HG02973 (cell line): ENCODE results near the gene CAB39L.

ENCODE experiments used
- ATAC-seq: cut with Tn5 transposase; IDR thresholded peaks from one replicate; pipeline ENCODE4 v1.9.1; 2021; ENCODE audit warnings: moderate library complexity; ENCODE audit not compliant: unreplicated experiment

Gene CAB39L

DNA sequence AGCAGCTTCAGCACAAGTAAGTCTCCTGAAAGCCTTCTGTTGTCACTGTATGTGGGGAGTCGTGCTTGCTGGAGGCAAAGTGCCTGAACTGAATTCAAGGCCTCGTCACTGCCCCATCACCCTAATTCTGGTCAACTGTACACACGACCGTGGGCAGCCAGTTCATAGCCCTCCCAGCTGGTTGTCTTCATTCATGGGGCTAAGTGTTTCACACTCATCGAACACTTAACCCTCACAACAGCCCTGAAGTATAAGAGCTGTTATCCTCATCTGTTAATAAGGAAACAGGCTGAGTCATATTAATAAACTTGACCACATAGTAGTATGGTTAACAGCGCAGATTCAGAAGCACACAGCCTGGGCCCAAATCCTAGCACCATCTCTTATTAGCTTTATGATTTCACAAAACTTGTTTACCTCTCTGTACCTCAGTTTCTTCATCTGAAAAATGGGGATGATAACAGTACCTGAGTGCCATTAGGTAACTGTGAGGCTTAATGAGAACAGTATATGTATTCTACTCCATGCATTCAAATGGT is 129.5 kb downstream of the CAB39L start:
- no peak for ATAC-seq

DNA sequence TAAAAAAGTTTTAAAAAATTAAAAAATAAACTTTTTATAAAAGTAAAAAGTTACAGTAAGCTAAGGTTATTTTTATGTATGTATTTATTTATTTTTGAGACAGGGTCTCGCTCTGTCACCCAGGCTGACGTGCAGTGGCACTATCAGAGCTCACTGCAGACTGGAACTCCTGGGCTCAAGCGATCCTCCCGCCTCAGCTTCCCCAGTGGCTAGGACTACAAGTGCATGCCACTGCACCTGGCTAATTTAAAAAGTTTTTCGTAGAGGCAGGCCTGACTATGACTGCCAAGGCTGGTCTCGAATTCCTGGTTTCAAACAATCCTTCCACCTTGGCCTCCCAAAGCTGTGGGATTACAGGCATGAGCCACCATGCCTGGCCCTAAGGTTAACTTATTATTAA is 132.0 kb downstream of the CAB39L start:
- no peak for ATAC-seq

DNA sequence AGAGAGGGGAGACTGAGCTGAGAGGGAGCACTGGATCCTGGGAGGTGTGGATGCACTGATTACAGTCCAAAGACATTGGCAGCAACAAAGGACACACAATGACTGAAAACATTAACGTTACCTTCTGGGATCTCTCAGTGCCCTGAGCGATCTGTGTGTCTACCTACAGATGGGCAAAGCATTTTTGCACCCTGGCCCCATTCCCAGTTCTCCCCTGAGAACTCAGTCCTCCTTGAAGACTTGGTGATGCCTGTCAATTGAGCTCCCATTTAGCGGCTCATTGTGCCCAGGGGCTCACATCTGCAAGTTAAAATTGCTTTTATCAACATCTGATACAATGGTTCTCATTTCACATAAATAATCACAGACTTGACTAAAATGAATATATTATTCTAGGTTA is 133.6 kb downstream of the CAB39L start:
- ATAC-seq = no peak

DNA sequence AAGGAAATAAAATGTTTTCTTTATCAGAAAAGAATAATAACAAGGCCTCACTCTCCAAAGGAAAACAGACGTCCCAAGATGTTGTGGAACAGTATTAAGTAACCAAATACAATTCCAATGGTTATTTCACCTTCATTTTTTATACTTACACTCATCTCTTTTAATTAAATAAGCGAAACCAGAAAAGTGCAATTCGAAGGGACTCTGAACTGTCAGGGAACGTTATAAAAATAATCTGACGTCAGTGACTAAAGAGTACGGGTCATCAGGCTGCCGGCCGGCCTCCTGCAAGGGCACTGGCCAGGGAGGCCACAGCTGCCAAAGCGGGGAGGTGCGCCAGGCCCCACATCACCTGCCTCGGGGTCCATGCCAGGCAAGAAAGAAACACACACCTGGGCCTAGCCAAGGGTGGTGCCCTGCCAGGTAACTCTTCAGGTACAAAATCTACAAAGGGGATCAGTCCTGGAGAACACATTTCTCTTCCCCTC is 134.9 kb downstream of the CAB39L start:
- no peak for ATAC-seq

DNA sequence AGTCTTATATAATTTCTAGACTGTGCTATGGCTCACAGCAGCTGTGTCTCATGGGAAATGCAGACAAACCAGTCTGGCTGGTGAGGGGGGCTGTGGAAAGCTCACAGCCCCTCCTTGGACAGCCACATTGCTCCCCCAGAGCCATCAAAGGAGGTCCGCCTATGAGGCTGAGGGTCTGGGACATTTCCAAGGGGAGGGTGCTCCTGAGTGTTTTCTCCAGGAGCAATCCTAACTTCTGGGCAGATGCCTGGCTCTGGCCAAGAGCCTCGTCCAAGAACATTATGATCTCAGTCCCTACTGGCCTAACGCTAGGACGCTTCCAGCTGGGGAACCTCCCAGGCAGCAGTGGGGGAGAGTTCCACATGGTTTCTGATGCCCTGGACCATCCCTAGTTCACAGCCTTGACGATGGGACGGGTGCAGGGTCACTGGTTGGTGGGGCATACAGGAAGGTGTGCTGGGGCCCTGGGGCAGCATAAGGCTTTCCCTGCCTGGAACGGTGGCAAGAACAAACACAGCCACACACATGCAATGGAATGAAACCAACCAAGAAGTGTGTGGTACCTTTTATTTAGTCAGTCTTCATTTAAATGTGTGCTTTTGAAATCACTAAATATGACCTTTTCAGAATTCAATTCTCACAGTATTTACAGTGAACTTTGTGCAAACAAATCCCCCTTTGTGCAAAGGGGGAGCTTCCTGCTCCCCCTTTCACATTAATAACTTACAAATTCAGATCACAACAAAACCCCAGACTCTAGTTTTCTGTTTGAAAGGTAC is 135.6 kb downstream of the CAB39L start:
- ATAC-seq = no peak

DNA sequence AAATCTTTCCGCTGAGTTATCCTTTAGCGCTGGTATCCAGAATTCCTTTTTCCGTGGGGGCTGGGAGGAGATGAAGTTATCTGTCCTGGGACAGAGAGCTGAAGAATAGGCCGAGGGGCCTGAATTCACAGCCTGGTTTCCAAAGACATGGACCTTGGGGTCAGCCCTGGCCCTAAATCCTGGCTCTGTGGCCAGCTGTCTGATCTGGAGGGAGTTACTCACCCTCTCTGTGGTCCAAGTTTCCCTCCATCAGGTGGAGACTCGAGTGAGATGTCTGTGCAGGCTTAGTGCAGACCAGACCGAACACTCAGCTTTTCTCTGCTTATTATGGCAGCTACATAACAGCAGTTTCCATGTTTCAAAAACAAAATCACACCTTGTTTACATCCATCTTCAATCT is 136.5 kb downstream of the CAB39L start:
- ATAC-seq = no peak

DNA sequence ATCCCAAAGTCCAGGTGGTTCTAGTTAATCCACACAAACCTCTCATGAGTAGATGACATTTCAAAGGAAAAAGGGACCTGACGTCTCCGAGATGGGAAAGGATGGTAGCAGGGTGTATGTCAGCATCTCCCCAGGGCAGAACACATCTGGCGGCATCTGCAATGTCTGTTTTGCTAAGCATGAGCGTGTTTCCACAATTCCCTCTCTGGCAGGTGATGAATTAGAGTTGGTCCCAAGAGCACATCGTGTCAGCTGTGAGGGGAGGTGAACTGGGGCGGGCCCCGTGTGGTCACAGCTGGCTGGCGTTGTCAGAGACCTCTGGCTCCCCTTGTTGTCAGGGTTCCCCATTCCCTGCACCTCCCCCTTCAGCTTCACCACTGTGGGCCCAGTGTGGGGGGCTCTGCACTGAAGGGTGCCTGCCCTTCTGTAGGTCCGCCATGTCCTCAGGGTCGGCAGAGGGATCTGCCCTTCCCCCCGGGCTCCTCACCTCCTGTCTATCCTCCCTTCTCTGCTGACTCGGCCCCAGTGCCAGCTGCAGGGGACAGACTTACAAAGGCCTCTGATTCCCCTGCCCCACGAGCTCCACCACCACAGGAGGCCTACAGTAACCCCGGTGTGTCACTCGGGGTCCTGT is 138.0 kb downstream of the CAB39L start:
- no peak for ATAC-seq

DNA sequence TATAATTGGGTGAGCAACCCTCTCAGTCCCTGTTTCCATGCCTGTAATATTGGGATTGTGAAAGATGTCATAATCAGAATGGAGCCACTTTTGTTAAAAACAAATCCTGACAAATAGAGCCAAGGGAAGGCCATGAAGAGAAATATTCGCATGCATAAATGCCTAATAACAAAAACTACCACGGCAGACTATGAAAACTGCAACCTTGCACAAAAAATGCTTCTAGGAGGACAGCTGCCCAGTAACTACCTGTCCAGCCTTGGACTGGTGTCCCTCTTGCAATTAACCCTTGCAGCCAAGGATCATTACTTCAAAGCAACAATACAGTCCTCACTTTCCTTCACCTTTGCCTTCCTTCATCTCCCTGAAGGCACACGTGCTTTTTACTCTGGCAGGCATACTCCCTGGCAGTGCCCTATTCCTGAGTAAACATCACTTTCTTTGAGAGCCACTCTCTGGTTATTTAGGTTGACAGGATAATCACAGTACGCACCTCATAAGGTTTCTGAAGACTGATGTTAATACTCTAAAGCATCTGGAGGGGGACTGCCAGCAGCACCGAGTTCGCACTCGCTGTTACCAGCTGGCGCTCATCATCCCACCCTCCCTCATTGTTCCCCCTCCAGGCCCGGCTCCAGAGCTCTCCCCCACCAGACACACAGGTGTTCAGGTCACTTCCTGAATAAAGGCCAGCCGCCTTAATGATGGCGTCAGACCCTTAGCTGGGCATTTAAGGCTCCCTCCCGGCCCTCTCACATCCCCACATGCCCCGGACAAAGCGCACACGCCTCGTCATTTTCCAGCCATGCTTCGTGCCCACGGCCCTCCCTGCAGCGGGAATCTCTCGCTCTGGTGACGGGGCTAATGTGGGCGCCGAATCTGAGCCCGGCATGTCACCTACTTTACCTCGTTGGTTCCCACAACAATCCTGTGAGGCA is 138.8 kb downstream of the CAB39L start:
- ATAC-seq = no peak

DNA sequence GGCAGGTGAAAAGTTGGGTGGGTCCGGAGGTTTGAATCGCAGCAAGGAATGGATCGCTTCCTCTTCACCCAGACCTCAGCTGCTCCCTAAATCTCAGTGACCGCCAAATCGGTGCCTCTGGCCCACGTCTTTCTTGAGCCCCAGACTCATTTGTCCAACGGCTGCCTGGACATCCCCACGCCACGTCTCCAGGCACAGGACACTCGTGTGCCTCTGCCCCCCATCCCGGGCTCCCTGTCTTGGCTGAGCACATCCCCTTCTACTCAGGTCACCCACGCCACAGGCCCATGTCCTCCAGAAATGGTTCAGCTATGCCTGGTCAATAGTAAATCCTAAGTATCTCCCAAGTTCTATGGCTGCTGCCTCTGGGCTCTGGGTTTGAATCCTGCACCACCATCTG is 139.5 kb downstream of the CAB39L start:
- no peak for ATAC-seq

DNA sequence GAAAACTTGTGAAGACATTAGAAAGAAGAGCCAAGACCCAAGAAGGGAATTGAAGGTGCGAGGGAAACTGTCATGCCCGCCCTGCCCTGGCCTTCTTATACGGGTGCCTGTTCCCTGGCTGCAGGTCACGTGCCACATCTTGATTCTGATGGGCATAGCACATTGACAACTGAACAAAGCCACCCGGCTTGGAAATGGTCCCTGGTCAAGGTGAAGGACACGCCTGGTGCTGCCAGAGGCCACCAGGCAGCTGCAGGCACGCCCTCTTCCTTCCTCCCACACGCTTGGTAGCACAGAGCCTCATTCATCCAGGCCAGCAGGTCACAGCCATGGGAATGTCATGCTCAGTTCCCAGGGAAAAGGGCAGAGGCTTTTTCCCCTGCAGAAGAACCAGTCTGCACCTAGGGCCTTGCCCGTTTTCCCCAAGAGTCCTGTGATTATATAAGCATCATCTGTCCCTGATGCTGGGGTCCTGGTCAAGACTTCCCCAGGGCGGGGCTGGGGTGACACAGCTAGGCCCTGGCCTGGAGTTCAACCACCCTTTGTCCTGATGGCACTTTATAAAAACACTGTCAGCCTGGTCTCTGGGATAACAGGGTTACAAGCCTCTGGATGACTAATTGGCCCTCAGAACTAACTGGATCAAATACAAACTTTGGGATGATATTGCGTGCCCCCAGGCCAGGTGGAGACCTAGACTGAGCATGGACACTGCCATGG is 140.2 kb downstream of the CAB39L start:
- no peak for ATAC-seq

DNA sequence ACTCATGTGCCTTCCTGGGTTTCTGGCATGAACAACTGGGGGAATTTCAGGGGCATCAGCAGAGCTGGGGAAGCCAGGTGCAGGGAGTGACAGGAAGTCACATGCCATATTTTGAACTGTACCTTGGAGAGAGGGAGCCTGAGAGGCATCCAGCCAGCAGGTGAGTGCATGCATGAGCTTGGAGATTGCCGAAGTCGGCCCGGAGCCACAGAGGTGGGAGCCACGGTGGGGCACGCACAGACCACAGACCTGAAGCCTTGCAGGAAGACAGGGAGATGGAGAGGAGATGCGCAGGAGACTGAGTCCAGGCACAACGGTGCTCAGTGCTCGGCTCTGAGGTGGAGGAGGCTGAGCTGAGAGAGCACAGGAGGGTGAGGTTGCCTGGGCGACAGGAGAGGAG is 141.0 kb downstream of the CAB39L start:
- ATAC-seq = no peak

DNA sequence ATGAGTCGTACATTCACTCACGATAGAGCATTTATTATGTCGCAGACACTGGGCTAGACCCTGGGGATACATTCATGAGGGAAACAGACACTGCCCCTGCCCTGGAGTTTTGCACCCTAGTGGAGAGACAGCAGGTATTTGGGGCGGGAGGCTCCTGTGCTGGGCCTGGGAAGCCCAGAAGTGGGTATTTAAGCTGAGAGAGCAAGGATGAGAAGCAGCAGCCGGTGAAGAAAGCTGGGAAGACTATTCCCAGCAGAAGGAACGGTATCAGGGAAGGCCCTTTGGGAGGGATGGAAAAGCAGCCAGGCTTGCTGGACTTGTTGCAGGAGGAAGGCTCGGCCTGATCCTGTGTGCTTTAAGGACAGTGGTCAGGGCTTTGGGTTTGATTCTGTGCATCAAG is 141.6 kb downstream of the CAB39L start:
- no peak for ATAC-seq

DNA sequence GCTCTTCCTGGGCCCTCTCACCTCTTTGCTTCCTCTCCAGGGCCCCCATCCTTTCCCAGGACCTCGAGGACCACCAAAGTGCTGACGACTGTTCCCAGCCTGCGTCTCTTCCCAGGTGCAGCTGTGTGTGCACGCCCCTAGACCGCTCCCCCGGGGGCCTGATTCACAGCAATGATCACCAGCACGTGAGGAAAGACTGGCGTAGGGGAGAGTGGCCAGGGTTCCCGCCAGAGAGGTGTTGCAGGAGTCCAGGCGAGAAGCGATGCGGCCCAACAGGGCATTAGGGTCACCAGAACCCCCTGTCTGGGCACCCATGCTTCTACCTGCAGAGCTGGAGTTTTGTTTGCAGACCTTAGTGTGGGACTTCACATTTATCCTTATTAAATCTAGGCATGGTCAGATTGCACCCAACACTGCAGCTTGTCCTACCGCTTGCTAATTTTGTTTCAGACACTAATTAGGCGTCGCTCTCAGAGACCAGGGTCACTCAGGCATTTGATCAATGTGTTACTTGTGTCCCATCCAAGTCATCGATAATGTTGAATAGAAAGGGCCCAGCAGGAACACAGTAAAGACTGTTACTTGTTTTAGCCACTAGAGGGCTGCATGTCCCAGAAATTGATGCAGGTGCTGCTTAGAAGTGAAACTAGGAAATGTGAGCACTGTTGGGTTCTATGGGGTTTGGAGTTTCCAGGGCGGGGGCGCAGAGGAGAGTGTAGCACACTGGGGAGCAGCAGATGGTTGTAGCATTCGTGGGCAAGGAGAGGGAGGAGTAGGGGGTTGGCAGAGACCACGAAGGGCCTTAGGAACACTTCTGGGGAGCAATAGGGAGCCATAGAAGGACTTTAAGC is 142.9 kb downstream of the CAB39L start:
- peak; percentile 90 for ATAC-seq

DNA sequence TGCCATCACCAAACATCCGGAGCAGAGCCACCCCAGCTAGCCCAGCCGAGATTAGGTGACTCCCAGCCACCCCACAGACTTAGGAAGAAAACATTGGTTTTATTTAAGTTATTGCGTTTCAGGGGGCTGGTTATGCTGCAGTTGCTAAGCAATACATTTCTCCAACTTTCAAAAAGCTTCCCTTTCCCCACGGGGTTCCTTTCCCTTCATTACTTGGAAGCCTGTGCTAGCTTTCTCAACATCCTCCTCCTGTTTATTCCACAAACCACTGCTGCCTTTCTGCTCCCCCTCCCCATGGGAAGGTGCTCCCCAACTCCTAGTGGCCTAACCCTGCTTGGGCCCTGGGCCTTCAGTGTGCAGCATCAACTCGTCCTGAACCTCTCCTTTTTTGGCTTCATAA is 143.6 kb downstream of the CAB39L start:
- no peak for ATAC-seq

DNA sequence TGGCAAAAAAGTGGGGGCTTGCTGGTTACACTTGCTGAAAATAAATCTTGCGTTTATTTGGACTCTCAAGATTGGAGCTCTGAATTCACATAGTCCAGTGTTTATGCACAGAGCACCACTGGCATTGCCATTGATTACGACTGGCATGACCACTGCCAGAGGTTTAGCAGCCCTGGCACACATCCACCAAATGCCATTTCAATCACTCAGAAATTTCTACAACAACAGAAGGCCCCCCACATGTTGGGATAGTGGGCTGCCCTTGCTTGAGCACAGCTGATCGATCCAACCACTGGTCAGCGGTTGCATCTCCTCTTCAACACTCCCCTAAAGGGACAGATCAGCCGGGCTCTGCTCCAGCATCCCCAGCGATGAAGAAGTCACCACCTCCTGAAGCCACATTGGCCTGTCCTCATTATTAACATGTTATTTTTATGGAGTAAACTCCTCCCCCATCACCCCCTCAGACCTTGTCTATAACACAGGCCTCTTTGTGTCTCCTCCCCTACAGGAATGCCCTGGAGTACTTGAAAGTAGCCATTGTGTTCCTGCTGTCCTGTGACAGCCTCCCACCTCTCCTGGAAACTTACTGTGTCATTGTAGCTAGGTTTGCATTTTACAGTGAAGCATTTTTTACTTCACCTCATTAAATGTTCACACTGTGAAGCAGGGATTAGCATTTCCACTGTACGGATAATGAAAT is 144.8 kb downstream of the CAB39L start:
- ATAC-seq = no peak

DNA sequence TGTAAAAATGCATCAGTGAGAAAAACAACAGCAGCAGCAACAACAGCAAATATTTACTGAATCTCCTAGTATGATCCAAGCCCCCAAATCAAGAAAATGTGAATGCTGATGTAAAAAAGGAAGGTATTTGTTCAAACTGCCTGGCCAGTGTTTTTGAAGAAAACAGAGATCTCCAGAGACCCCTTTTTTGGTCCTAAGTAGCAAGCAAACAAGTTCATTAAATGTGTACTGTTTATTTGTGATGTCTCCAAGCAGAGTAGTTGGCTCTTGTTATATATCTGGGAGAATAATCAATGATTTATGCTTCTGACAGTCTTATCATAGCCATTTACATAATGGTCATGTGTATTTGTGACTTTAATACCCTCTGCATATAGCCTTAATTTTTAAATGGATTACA is 145.4 kb downstream of the CAB39L start:
- no peak for ATAC-seq

DNA sequence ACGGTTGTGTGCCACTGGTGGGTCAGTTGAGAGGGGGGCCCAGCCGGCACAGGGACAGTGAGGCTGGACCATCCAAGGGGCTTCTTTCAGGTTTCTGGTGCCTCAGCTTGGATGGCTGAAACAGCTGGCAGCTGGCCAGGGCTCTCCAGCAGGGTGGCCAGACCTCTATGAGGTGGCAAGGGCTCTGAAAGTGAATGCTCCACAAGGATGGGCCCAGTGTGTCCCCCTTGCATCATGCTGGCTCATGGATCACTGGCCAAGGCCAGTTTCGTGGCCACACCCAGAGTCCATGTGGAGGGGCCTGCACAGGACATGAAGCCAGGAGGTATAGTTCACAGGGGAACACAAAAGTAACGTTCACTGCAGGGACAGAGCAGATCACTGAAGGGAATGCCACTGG is 146.5 kb downstream of the CAB39L start:
- ATAC-seq = no peak

DNA sequence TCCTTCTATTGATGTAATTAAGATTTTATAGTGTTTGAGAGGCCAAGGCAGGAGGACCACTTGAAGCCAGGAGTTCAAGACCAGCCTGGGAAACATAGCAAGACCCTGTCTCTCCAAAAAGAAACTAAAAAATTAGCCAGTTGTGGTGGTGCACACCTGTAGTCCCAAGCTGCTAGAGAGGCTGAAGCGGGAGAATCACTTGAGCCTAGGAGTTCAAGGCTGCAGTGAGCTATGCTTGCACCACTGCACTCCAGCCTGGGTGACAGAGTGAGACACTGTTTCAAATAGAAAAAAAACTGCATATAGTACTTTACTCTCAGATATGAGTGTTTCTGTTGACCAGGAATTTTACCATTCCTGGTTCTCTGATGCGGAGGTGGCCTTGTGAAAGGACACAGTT is 147.2 kb downstream of the CAB39L start:
- no peak for ATAC-seq

DNA sequence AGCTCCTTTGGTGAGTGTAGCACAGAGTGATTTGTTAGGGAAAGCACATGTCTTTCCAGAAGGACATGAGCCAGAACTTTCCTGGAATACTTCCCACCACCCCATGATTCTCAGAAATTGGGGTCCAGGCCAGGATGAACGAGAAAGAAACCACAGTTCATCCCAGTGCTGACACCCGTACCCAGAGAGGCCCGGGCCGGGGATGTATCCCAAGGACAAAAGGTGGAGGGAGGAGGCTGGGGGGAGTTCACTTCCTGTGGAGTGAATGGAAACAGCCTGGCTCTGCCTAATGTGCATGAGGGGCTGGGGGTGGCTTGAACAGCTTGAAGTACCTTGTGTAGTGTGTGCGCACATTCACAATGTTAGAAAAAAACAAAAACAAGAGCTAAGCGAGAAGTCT is 148.6 kb downstream of the CAB39L start:
- no peak for ATAC-seq
